ENCODE results near the gene IQSEC1.

DNA sequence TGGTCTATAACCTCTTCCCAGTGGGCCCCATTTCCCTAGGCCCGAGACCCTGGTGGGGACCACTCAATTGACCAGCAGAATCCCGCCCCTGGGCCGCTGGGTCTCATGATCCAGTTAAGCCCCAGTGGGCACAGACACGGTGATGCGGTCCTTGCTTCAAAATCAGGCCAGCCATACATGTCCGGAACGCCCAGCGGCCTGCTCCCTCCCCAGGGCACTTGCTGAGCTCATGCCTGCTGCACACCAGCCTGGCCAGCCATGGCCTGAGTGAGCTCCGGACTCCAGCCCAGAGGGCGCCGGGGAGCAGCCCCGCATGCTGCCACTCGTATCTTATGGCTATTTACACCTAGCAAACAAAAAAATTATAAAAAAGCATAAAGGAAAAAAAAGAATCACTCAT is 34.4 kb upstream of the IQSEC1 start:
- TF ChIP-seq SIN3A (IDR thresholded peaks at IDR 0.05; ENCODE audit: borderline replicate concordance, insufficient read depth, low read length) (no peak), POLR2AphosphoS5 (IDR thresholded peaks at IDR 0.05; ENCODE audit: low read depth, low read length) (no peak), FOXP2 (optimal IDR thresholded peaks at IDR 0.05; ENCODE audit: borderline replicate concordance, extremely low read depth, extremely low read length, insufficient read depth) (no peak), TAF1 (IDR thresholded peaks at IDR 0.05; ENCODE audit: borderline replicate concordance, insufficient read depth, low read length) (no peak)
- TF ChIP-seq, protein P1, sequence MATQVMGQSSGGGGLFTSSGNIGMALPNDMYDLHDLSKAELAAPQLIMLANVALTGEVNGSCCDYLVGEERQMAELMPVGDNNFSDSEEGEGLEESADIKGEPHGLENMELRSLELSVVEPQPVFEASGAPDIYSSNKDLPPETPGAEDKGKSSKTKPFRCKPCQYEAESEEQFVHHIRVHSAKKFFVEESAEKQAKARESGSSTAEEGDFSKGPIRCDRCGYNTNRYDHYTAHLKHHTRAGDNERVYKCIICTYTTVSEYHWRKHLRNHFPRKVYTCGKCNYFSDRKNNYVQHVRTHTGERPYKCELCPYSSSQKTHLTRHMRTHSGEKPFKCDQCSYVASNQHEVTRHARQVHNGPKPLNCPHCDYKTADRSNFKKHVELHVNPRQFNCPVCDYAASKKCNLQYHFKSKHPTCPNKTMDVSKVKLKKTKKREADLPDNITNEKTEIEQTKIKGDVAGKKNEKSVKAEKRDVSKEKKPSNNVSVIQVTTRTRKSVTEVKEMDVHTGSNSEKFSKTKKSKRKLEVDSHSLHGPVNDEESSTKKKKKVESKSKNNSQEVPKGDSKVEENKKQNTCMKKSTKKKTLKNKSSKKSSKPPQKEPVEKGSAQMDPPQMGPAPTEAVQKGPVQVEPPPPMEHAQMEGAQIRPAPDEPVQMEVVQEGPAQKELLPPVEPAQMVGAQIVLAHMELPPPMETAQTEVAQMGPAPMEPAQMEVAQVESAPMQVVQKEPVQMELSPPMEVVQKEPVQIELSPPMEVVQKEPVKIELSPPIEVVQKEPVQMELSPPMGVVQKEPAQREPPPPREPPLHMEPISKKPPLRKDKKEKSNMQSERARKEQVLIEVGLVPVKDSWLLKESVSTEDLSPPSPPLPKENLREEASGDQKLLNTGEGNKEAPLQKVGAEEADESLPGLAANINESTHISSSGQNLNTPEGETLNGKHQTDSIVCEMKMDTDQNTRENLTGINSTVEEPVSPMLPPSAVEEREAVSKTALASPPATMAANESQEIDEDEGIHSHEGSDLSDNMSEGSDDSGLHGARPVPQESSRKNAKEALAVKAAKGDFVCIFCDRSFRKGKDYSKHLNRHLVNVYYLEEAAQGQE (IDR thresholded peaks at IDR 0.05; ENCODE audit: insufficient read depth in 1 of 2, low read depth in 2 of 2, low read length in 2 of 2), result no peak
